NCI-H2196 treated with DMSO at 0.1 percent for 48 hours (cell line): ENCODE data around the gene CUL4B.
"Not testable (repeated sequence)": the region's sequence is repeated elsewhere in the genome, so short reads cannot be mapped to it uniquely, and the experiment has no call there.

ENCODE experiments used
- DNase-seq: peaks from one replicate; lab custom pipeline; 2025; ENCODE audit not compliant: unreplicated experiment; lab: John Stamatoyannopoulos, UW

The CUL4B gene

GRCh38 chrX:120534413-120535205 lies 26.2 kb downstream of the CUL4B start:
- DNase-seq = no peak

- DNase-seq = no peak
These were observed 37.9 kb downstream of the CUL4B start for GRCh38 chrX:120522820-120523219.

GRCh38 chrX:120517936-120518335 lies 42.8 kb downstream of the CUL4B start:
- no peak for DNase-seq

GRCh38 chrX:120514236-120514635 lies 46.5 kb downstream of the CUL4B start:
- no peak for DNase-seq

GRCh38 chrX:120512627-120513026 lies 48.1 kb downstream of the CUL4B start:
- DNase-seq = no peak

- no peak for DNase-seq
These were observed 48.5 kb downstream of the CUL4B start for GRCh38 chrX:120512222-120512621.

- DNase-seq = no peak
These were observed 56.2 kb downstream of the CUL4B start for GRCh38 chrX:120504569-120504968.

- DNase-seq = no peak
These were observed 61.3 kb downstream of the CUL4B start for GRCh38 chrX:120499301-120500072.

- DNase-seq = not testable (repeated sequence)
These were observed 70.6 kb downstream of the CUL4B start for GRCh38 chrX:120490119-120490518.

GRCh38 chrX:120486786-120487185 lies 74.0 kb downstream of the CUL4B start:
- DNase-seq = no peak

- peak; percentile 89 for DNase-seq
These were observed 74.9 kb downstream of the CUL4B start for GRCh38 chrX:120485638-120486520.

GRCh38 chrX:120485315-120485637 lies 75.5 kb downstream of the CUL4B start:
- no peak for DNase-seq

GRCh38 chrX:120477453-120477852 lies 83.3 kb downstream of the CUL4B start:
- DNase-seq = no peak

GRCh38 chrX:120476714-120477113 lies 84.0 kb downstream of the CUL4B start:
- no peak for DNase-seq

- not testable (repeated sequence) for DNase-seq
These were observed 85.3 kb downstream of the CUL4B start for GRCh38 chrX:120475447-120475846.
